ENCODE results near the gene MAPKAP1. TPM values are rescaled to one million over a fixed set of nuclear protein-coding genes. Genes with fewer than 3 reads are reported as not detected.

The MAPKAP1 gene
- polyA plus RNA-seq, 3 donors, result 39.9 to 57.5 (median 44.1) TPM

GRCh38 chr9:125674981-125675973 lies 31.7 kb downstream of the MAPKAP1 start:
- Mint-ChIP-seq H3K9me3 (no peaks in the 10 kb centered on the region), H3K36me3 (peaks cover 19 to 24% of the 10 kb centered on the region in 2 donors), H3K27me3 (ENCODE audit: low read depth in 3 of 3) (peaks cover 0 to 2% (median 0%) of the 10 kb centered on the region in 3 donors), H3K4me3 (no peak overlapping the region), H3K4me1 (no peaks in the 10 kb centered on the region), H3K27ac (no peak overlapping the region)
- Histone ChIP-seq H3K36me3 (replicated peaks in 1 of 2; ENCODE audit: control insufficient read depth in 1 of 2, insufficient read depth in 2 of 2, low read length in 2 of 2) (peaks cover 3 to 30% of the 10 kb centered on the region in 2 donors), H3K9me3 (replicated peaks in 1 of 2; ENCODE audit: control insufficient read depth in 1 of 2, insufficient read depth in 1 of 2, low read length in 2 of 2) (no peaks in the 10 kb centered on the region), H3K4me3 (replicated peaks in 1 of 3; ENCODE audit: low read depth in 2 of 3, low read length in 3 of 3) (no peak overlapping the region), H3K79me2 (ENCODE audit: insufficient read depth, low read length) (peaks cover 15% of the 10 kb centered on the region), H3K4me2 (replicated peaks; ENCODE audit: extremely low read depth, low read length, poor library complexity, severe bottlenecking) (no peak overlapping the region), H4K20me1 (ENCODE audit: insufficient read depth, low read length) (peaks cover 27% of the 10 kb centered on the region), H3K27me3 (ENCODE audit: control insufficient read depth in 2 of 2, insufficient read depth in 2 of 2, low read length in 2 of 2) (no peaks in the 10 kb centered on the region), H3K9ac (ENCODE audit: insufficient read depth, low read length, poor library complexity, severe bottlenecking) (no peak overlapping the region), H3K4me1 (ENCODE audit: control insufficient read depth in 1 of 2, insufficient read depth in 2 of 2, low read length in 2 of 2) (no peaks in the 10 kb centered on the region), H2AFZ (ENCODE audit: insufficient read depth, low read depth, low read length, poor library complexity, severe bottlenecking) (no peak overlapping the region), H3K27ac (ENCODE audit: low read depth in 1 of 2, low read length in 2 of 2) (no peak overlapping the region)
- WGBS (ENCODE audit: insufficient coverage), result no CpG with 5 or more reads among the region's 3 CpGs
- TF ChIP-seq CTCF (IDR thresholded peaks at IDR 0.05), result no peak
- no peak for DNase-seq
- intact Hi-C loops (cut with micrococcal nuclease), result no loop called here

DNA sequence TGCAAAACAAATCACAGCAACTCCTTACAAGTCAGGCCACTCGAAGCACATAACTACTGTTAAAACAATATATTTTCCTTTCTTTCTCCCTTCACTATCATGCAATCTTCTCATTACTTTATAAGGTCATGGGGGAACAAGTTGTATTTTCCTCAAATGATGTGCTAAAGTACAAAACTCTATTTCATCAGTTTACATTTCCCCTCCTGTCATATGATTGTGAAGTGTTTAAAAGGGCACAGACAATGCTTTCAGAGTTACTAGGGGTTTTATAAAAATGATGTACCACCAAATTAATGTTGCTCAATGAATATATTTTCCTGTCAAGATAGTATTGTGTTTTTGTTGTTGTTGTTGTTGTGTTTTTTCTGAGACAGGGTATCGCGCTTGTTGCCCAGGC lies 34.1 kb downstream of the MAPKAP1 start:
- peaks cover 15 to 46% of the 10 kb centered on the region in 2 donors for H3K36me3 ChIP-seq (replicated peaks in 1 of 2; ENCODE audit: control insufficient read depth in 1 of 2, insufficient read depth in 2 of 2, low read length in 2 of 2)
- H4K20me1 ChIP-seq (ENCODE audit: insufficient read depth, low read length), result peaks cover 25% of the 10 kb centered on the region
- no peaks in the 10 kb centered on the region for H3K4me1 ChIP-seq (ENCODE audit: control insufficient read depth in 1 of 2, insufficient read depth in 2 of 2, low read length in 2 of 2)
- no peak overlapping the region for H3K4me2 ChIP-seq (replicated peaks; ENCODE audit: extremely low read depth, low read length, poor library complexity, severe bottlenecking)
- H3K27ac ChIP-seq (ENCODE audit: low read depth in 1 of 2, low read length in 2 of 2), result no peak overlapping the region
- Mint-ChIP-seq H3K27ac (peak overlapping the region in 1 of 7 donors; percentile 2), H3K36me3 (peaks cover 26 to 36% of the 10 kb centered on the region in 2 donors), H3K4me3 (no peak overlapping the region), H3K9me3 (no peaks in the 10 kb centered on the region), H3K4me1 (no peaks in the 10 kb centered on the region), H3K27me3 (ENCODE audit: low read depth in 3 of 3) (peaks cover 0 to 2% (median 0%) of the 10 kb centered on the region in 3 donors)
- intact Hi-C loops (cut with micrococcal nuclease), result no loop called here
- no peak overlapping the region for H2AFZ ChIP-seq (ENCODE audit: insufficient read depth, low read depth, low read length, poor library complexity, severe bottlenecking)
- H3K27me3 ChIP-seq (ENCODE audit: control insufficient read depth in 2 of 2, insufficient read depth in 2 of 2, low read length in 2 of 2), result no peaks in the 10 kb centered on the region
- no peak for TF ChIP-seq CTCF (IDR thresholded peaks at IDR 0.05)
- no peaks in the 10 kb centered on the region for H3K9me3 ChIP-seq (replicated peaks in 1 of 2; ENCODE audit: control insufficient read depth in 1 of 2, insufficient read depth in 1 of 2, low read length in 2 of 2)
- H3K4me3 ChIP-seq (replicated peaks in 1 of 3; ENCODE audit: low read depth in 2 of 3, low read length in 3 of 3), result no peak overlapping the region
- H3K79me2 ChIP-seq (ENCODE audit: insufficient read depth, low read length), result no peaks in the 10 kb centered on the region
- no peak for DNase-seq
- WGBS (ENCODE audit: insufficient coverage), result 100% methylated on average over 1 of the region's 3 CpGs
- H3K9ac ChIP-seq (ENCODE audit: insufficient read depth, low read length, poor library complexity, severe bottlenecking), result no peak overlapping the region
